Hepatocyte (in vitro differentiated cells): ENCODE data around the gene SIRT7. TPM values are rescaled to one million over a fixed set of nuclear protein-coding genes. Genes with fewer than 3 reads are reported as not detected.

Source experiments
- DNase-seq: peaks from one replicate; pipeline ENCODE4 v3.0.0-alpha.2; 2016; ENCODE audit warnings: low spot score
- H2AFZ ChIP-seq: fragments of 200-600 bp; sonication (generic); 2 replicates; pipeline ENCODE4 v1.6.0; 2016; ENCODE audit warnings: antibody characterized with exemption, mild to moderate bottlenecking
- H3K27ac ChIP-seq: fragments of 200-600 bp; sonication (generic); 2 replicates; pipeline ENCODE4 v1.5.1; 2016; ENCODE audit warnings: mild to moderate bottlenecking
- H3K27me3 ChIP-seq: fragments of 200-600 bp; sonication (generic); 2 replicates; pipeline ENCODE4 v1.6.1; 2016
- H3K36me3 ChIP-seq: fragments of 200-600 bp; sonication (generic); replicated peaks from 2 replicates; pipeline ENCODE4 v1.5.1; 2016; ENCODE audit warnings: low read depth; ENCODE audit not compliant: insufficient read depth
- H3K4me1 ChIP-seq: fragments of 200-600 bp; sonication (generic); 2 replicates; pipeline ENCODE4 v1.5.1; 2016; ENCODE audit warnings: mild to moderate bottlenecking, moderate library complexity; ENCODE audit not compliant: insufficient read depth
- H3K4me2 ChIP-seq: fragments of 200-600 bp; sonication (generic); 2 replicates; pipeline ENCODE4 v1.6.0; 2016
- H3K4me3 ChIP-seq: fragments of 200-600 bp; sonication (generic); 2 replicates; pipeline ENCODE4 v1.5.1; 2016; ENCODE audit warnings: mild to moderate bottlenecking
- H3K79me2 ChIP-seq: fragments of 200-600 bp; sonication (generic); 2 replicates; pipeline ENCODE4 v1.6.0; 2017; ENCODE audit warnings: mild to moderate bottlenecking
- H3K9me2 ChIP-seq: fragments of 200-600 bp; sonication (generic); replicated peaks from 2 replicates; pipeline ENCODE4 v1.6.0; 2017; ENCODE audit warnings: mild to moderate bottlenecking; ENCODE audit not compliant: insufficient read depth
- H3K9me3 ChIP-seq: fragments of 200-600 bp; sonication (generic); 2 replicates; pipeline ENCODE4 v1.5.1; 2016; ENCODE audit warnings: low read depth, mild to moderate bottlenecking
- H4K20me1 ChIP-seq: fragments of 200-600 bp; sonication (generic); 2 replicates; pipeline ENCODE4 v1.6.0; 2016; ENCODE audit warnings: mild to moderate bottlenecking; ENCODE audit not compliant: insufficient read depth, poor library complexity, severe bottlenecking
- CTCF ChIP-seq: fragments of 200-600 bp; sonication (generic); IDR thresholded peaks from 2 replicates; pipeline ENCODE4 v1.5.1; 2016; ENCODE audit warnings: antibody characterized with exemption, mild to moderate bottlenecking; ENCODE audit not compliant: poor library complexity
- EZH2 ChIP-seq: fragments of 200-600 bp; sonication (generic); IDR thresholded peaks from 2 replicates; pipeline ENCODE4 v1.6.1; 2016; ENCODE audit warnings: antibody characterized with exemption, mild to moderate bottlenecking, borderline replicate concordance
- EZH2phosphoT487 ChIP-seq: fragments of 200-600 bp; sonication (generic); IDR thresholded peaks from one replicate; pipeline ENCODE4 v1.6.1; 2018; ENCODE audit warnings: antibody characterized with exemption, mild to moderate bottlenecking, low read depth, moderate library complexity; ENCODE audit not compliant: unreplicated experiment, severe bottlenecking
- WGBS: methylation state at CpG from one replicate; pipeline ENCODE4 v1.1.6; 2016; ENCODE audit warnings: low lambda C conversion rate; ENCODE audit errors: missing lambda C conversion rate; 5-methylcytosine and 5-hydroxymethylcytosine counted together
- polyA plus RNA-seq: library from polyadenylated mRNA; unstranded; fragments of >200 nt; fragmentation: Nextera tagmentation; extraction: Ambion mirVana; gene quantifications from 2 replicates; pipeline ENCODE4 v1.2.1, GENCODE V29; 2016
- total RNA-seq: library from RNA; depleted of rRNA; stranded (reverse); fragments of >200 nt; gene quantifications from 2 replicates; pipeline ENCODE4 v1.2.3, GENCODE V29; 2014

SIRT7 gene
- total and polyA plus RNA-seq, 2 experiments from 2014 or later, result 16.5 to 35.2 TPM

GRCh38 chr17:81932333-81932983, 14.5 kb upstream of the SIRT7 start:
- no peaks in the 10 kb centered on the region for H4K20me1 ChIP-seq
- H3K27me3 ChIP-seq, result no peaks in the 10 kb centered on the region
- H3K4me3 ChIP-seq, result no peak overlapping the region
- H3K4me2 ChIP-seq, result no peak overlapping the region
- DNase-seq, result no peak
- H3K79me2 ChIP-seq, result peaks cover 15% of the 10 kb centered on the region
- no peak overlapping the region for H3K27ac ChIP-seq
- peaks cover 19% of the 10 kb centered on the region for H3K4me1 ChIP-seq
- no peaks in the 10 kb centered on the region for H3K9me3 ChIP-seq
- no peaks in the 10 kb centered on the region for H3K9me2 ChIP-seq
- no peak for TF ChIP-seq CTCF
- TF ChIP-seq EZH2, result no peak
- no peak for TF ChIP-seq EZH2phosphoT487
- WGBS, result 81% methylated on average over 8 of the region's 9 CpGs
- H3K36me3 ChIP-seq, result no peaks in the 10 kb centered on the region
- H2AFZ ChIP-seq, result no peak overlapping the region

GRCh38 chr17:81931557-81932332, 13.8 kb upstream of the SIRT7 start:
- no peaks in the 10 kb centered on the region for H3K9me2 ChIP-seq
- H3K27ac ChIP-seq, result no peak overlapping the region
- H4K20me1 ChIP-seq, result no peaks in the 10 kb centered on the region
- H3K9me3 ChIP-seq, result no peaks in the 10 kb centered on the region
- H2AFZ ChIP-seq, result no peak overlapping the region
- H3K4me2 ChIP-seq, result no peak overlapping the region
- no peak for TF ChIP-seq EZH2
- no peak for TF ChIP-seq EZH2phosphoT487
- TF ChIP-seq CTCF, result no peak
- WGBS, result 77% methylated on average over 14 of the region's 15 CpGs
- no peaks in the 10 kb centered on the region for H3K27me3 ChIP-seq
- no peak overlapping the region for H3K4me3 ChIP-seq
- DNase-seq, result no peak
- peaks cover 18% of the 10 kb centered on the region for H3K4me1 ChIP-seq
- H3K79me2 ChIP-seq, result peaks cover 16% of the 10 kb centered on the region
- no peaks in the 10 kb centered on the region for H3K36me3 ChIP-seq

GRCh38 chr17:81931189-81931556, 13.2 kb upstream of the SIRT7 start:
- Histone ChIP-seq H2AFZ (no peak overlapping the region), H3K27me3 (no peaks in the 10 kb centered on the region), H3K27ac (no peak overlapping the region), H3K4me2 (no peak overlapping the region), H3K4me1 (peaks cover 13% of the 10 kb centered on the region), H3K9me3 (no peaks in the 10 kb centered on the region), H3K36me3 (no peaks in the 10 kb centered on the region), H4K20me1 (peaks cover 2% of the 10 kb centered on the region), H3K4me3 (no peak overlapping the region), H3K9me2 (no peaks in the 10 kb centered on the region), H3K79me2 (peaks cover 12% of the 10 kb centered on the region)
- WGBS, result 81% methylated on average over 12 of the region's 13 CpGs
- DNase-seq, result no peak
- TF ChIP-seq CTCF (no peak), EZH2phosphoT487 (no peak), EZH2 (no peak)
